D341Med (cell line): ENCODE results near the gene TSTD2.
A peak's percentile ranks its signal among the peaks of the same experiment; 100 is the strongest.
"Not testable (repeated sequence)": the region's sequence is repeated elsewhere in the genome, so short reads cannot be mapped to it uniquely, and the experiment has no call there.

ENCODE experiments used
- DNase-seq: peaks from one replicate; pipeline ENCODE4 v3.0.0; 2012; ENCODE audit warnings: low spot score

TSTD2 gene

DNA sequence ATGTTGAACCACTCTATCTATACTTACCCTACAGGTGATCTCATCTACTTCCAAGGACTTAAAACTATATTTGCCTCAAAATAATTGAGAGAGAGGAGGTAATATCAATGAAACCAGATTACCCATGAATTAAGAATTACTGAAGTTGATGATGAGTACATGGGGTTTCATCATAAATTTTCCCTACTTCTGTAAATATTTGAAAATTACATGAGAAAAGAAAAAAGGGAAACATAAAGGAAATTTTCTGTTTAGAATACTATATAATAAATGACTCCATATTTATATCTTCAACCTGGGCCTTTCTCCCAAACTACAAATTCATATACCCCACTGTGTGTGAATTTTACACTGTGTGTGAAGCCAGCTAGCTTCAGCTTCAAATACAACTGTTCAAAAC is 2.6 kb downstream of the TSTD2 start:
- DNase-seq: no peak

- DNase-seq: no peak
Measured at GRCh38 chr9:97629156-97629555, 4.0 kb downstream of the TSTD2 start.

DNA sequence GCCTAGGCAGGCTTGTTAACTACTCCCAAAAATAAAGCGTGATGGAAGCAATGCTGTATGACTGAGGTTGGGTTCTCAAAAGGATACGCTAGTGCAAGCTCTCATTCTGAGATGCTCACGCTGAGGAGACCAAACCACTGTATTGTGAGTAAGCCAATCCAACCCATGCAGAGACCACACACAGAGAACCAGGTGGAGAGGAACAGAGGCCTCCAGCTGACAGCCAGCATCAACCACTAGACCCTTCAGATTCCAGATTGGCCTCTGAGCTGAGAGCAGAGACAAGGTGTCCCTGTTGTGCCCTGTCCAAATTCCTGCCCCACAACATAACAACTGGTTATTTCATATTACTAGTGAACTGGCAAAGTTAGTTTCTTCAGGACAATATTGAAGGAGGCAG is 4.5 kb downstream of the TSTD2 start:
- DNase-seq: no peak

- no peak for DNase-seq
Measured at GRCh38 chr9:97627624-97628023, 5.5 kb downstream of the TSTD2 start.

- DNase-seq: no peak
Measured at GRCh38 chr9:97625620-97626019, 7.5 kb downstream of the TSTD2 start.

DNA sequence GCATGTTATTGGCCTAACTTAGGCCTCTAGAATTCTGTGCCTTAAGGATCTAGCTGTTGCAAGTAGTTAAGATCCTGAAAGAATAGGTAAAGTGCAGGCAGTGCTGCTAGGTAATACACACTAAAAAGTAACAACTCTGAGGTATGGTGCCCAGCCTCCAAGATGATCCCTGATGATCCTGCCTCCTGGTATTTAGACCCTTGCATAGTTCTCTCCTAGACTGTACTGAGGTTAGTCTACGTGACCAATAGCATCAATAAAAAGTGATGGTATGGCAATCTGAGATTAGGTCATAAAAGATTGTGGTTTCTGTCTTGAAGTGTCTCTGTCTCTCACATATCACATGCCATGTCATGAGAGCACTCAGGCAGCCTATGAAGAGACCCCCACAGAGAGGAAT is 9.2 kb downstream of the TSTD2 start:
- no peak for DNase-seq

DNA sequence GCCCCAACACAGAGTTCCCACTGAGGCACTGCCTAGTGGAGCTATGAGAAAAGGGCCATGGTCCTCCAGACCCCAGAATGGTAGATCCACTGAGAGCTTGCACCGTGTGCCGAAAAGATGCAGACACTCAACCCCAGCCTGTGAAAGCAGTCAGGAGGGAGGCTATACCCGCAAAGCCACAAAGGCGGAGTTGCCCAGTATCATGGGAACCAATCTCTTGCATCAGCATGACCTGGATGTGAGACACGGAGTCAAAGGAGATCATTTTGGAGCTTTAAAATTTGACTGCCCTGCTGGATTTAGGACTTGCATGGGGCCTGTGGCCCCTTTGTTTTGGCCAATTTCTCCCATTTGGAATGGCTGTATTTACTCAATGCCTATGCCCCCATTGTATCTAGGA is 10.7 kb downstream of the TSTD2 start:
- DNase-seq: not testable (repeated sequence)

DNA sequence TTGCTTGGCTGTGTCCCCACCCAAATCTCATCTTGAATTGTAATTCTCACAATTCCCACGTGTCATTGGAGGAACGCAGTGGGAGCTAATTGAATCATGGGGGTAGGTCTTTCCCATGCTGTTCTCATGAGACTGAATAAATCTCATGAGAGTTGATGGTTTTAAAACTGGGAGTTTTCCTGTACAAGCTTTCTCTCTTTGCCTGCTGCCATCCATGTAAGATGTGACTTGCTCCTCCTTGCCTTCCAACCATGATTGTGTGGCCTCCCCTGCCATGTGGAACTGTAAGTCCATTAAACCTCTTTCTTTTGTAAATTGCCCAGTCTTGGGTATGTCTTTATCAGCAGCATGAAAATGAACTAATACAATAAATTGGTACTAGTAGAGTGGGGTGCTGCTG is 13.1 kb downstream of the TSTD2 start:
- not testable (repeated sequence) for DNase-seq

DNA sequence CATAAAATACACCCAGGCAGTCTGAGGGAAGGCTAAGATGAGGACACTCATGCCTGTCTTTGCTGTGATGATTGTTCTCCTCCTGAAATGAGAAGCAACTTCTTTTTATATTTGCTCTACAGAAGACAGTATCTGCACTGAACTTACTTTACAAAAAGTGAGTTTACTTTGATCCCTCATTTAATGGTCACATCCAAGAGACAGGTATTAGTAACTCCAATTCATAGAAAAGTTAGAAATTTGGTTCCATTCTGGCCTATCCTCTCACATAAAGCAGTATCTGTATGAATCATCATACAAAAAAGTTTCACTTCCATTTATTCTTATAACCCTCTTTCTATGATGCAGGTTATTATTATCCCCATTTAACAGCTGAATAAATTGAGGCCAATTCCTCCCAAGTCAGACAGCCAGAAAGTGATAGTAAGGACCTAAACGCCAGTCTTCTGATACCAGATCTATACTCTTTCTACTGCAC is 15.2 kb downstream of the TSTD2 start:
- DNase-seq: no peak

GRCh38 chr9:97615439-97616072 is 17.6 kb downstream of the TSTD2 start:
- DNase-seq: peak; percentile 65

DNA sequence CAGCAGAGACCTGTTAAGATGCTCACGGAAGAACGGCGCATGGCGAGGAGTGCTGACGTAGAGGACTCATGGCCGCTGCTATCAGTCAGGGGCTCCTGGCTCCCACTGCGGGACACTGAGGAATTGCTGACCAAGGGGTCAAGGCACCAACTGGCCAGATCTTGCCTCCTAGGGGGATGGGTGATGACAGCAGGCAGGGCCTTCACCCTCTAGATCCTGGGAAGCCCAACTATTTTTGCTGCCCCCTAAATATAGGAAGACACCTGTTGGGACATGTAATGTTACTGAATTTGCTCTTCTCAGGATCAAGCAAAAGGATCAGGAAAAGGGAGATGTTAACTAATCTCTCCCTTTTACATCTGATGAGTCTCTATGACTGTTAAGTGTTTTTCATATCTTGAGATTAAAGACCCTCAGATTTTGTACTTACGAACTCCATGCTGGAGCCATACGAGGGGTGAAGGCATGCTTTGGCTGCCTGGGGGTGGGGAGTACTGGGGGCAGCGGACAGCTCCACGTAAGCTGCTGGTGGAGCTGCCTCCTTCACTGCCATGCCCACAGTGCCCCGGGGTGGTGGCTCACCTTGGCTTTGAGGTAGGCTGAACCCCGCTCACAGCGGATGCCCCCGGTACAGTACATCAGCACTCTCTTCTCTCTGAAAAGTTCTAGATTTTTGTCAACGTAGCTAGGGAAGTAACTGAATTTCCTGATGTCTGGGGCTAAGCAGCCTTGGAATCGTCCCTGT is 28.1 kb downstream of the TSTD2 start:
- no peak for DNase-seq

GRCh38 chr9:97602430-97602829 is 30.7 kb downstream of the TSTD2 start:
- no peak for DNase-seq

GRCh38 chr9:97601228-97601898 is 31.8 kb downstream of the TSTD2 start:
- no peak for DNase-seq

DNA sequence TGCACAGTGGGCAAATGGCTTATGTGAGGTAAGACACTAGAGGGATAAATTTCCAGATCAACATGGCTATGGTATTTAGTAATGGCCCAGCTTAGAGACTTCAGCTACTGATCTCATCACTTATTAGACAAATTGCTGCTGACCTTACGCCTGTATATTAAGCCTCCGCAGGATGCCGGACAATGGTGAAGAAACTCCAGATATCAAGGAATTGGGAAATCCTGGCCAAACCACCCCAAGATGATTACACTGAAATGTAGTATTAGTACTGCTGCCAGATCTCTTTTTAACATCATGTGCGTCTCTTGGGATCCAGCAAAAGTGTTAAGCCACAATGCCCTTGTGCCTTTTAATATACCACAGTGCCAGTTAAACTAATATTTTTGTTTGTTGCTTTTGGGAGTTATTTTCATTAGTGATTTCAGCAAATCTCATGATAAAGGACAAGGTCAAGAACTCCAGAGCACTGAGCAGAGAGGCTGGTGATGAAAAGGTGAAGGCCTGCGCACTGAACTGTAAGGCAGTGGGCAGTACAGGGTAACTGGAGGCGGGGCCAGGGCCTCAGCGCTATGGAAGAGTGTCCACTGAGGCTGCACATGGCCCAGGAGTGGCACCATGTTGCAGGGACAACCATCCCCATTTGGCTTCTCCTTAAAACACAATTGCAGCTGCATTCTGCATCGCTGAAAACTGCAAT is 32.5 kb downstream of the TSTD2 start:
- no peak for DNase-seq

DNA sequence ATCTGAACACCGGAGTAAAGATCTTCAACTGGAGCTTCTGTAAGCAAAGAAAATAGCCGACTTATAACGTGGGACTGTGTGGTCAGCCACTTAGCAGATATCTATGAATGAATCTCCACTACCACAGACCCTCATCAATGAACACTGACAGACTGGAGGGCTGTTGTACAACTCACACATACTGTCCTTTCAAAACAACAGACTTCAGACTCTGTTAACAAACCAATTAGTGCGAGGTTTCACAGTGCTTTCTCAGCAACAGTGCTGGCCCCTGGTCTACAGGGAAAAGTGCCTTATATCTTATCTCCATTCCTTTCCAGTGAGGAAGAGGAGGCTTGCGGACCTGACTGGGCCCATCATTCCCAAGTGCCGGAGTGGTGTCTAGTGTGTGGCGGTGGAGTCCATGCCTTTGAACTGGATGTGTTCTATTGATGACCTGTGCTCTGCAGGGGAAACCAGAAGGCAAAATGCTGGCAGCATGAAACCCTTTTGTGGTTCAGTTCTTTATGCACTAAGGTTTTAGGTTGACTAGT is 33.8 kb downstream of the TSTD2 start:
- DNase-seq: no peak

- peak; percentile 76 for DNase-seq
Measured at GRCh38 chr9:97598461-97599288, 34.5 kb downstream of the TSTD2 start.

GRCh38 chr9:97596906-97597305 is 36.3 kb downstream of the TSTD2 start:
- DNase-seq: no peak

DNA sequence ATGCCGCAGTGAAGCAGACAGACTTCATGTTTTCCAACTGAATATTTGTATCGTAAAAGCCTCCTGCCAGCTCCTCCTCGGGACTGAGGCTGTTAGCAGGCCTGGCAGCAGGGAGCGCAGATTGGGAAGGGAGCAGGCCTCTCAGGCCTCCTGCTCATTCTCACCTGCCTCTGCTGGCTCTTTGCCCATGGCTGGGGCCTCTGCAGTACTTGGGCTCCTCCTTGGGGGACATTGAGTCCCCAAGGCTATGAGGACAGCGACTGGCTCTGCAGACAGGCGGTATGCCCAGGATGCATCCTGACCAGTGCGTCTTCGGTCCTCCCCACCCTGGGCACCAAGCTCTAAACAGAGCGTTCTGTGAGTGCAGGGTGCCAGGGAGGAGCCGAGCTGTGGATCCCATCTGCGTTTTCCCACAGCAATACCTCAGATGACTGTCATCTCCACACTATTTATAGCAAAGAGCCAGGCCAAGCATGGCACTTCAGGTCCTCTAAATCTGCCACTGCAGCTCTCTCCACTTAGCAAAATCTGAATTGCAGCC is 38.7 kb downstream of the TSTD2 start:
- no peak for DNase-seq

DNA sequence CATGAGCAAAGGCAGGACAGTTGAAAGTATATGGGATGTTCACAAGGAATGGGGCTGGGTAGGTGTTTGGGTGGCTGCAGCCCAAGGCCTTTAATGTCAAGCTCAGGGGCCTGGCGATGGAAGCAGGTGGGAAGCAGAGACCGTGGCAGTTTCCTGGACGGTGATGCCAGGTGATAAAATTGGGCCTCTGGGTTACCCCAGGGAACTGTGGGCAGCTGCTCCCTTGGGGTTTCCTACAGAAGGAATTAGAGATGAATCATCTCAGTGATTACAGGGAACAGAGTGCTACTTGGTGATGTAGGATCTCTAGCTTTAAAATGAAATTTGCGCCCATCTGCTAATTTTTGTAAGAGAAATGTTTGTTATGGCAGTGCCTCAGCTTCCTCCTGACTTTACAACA is 39.2 kb downstream of the TSTD2 start:
- no peak for DNase-seq

GRCh38 chr9:97592126-97592525 is 41.0 kb downstream of the TSTD2 start:
- no peak for DNase-seq

GRCh38 chr9:97591535-97591934 is 41.6 kb downstream of the TSTD2 start:
- DNase-seq: no peak
